GM12878 (cell line): Measurements from ENCODE around the gene LSP1. TPM values are rescaled to one million over a fixed set of nuclear protein-coding genes. Genes with fewer than 3 reads are reported as not detected.

Experiments used
- ATAC-seq: fragments of 200-7000 bp; cut with Tn5 transposase; 3 replicates; pipeline ENCODE4 v1.9.1; 2020; ENCODE audit warnings: mild to moderate bottlenecking, moderate library complexity
- BruUV-seq: library from RNA; stranded (reverse); fragments of 400-500 nt; replicated peaks from 2 replicates; lab custom pipeline; 2021; lab: Mats Ljungman, UMichigan
- CTCF ChIA-PET: fragments of 300-600 bp; sonication (Branson Sonifier 250); formaldehyde crosslinking; extraction: SDS; loops from one replicate; lab custom pipeline; 2021; ENCODE audit warnings: inconsistent platforms; lab: Yijun Ruan, JAX
- POLR2A ChIA-PET: fragments of 350-600 bp; formaldehyde crosslinking; extraction: SDS; loops from one replicate; lab custom pipeline; 2021; ENCODE audit warnings: inconsistent platforms; lab: Charles Lee
- RAD21 ChIA-PET: fragments of 300-600 bp; sonication (Branson Sonifier 250); formaldehyde crosslinking; loops from one replicate; lab custom pipeline; 2023; ENCODE audit warnings: antibody characterized with exemption; ENCODE audit not compliant: unreplicated experiment; lab: Charles Lee
- SMC1A ChIA-PET: fragments of 300-600 bp; sonication (Branson Sonifier 250); formaldehyde crosslinking; loops from one replicate; lab custom pipeline; 2023; ENCODE audit not compliant: unreplicated experiment, uncharacterized antibody; lab: Charles Lee
- DNase-seq: peaks from one replicate; pipeline ENCODE4 v3.0.0-alpha.2; 2011; ENCODE audit warnings: low read depth, low spot score
- FAIRE-seq: peaks from 3 replicates; lab custom pipeline; 2011; peaks lifted over from hg19 to GRCh38; lab: Jason Lieb, UNC
- H2AFZ ChIP-seq: 2 replicates; pipeline ENCODE4 v1.6.0; 2011; ENCODE audit warnings: low read depth, low read length, control low read depth; ENCODE audit not compliant: control insufficient read depth
- H3K27ac ChIP-seq: 2 replicates; pipeline ENCODE4 v1.5.1; 2011; ENCODE audit warnings: control low read depth; ENCODE audit not compliant: control insufficient read depth, insufficient read depth
- H3K27me3 ChIP-seq, 2 experiments: replicated peaks in 1 of 2; 2 replicates each; pipeline versions ENCODE4 v1.6.0 to v1.6.1; 2011; ENCODE audit warnings: low read length in 1 of 2; ENCODE audit not compliant: control insufficient read depth in 2 of 2, insufficient read depth in 2 of 2
- H3K36me3 ChIP-seq, 2 experiments: 2 replicates each; pipeline ENCODE4 v1.5.1; 2011; ENCODE audit warnings: low read length in 1 of 2; ENCODE audit not compliant: control insufficient read depth in 2 of 2, insufficient read depth in 2 of 2
- H3K4me1 ChIP-seq: 2 replicates; pipeline ENCODE4 v1.6.1; 2011; ENCODE audit warnings: mild to moderate bottlenecking, low read length, moderate library complexity, mixed read lengths; ENCODE audit not compliant: control insufficient read depth, insufficient read depth
- H3K4me2 ChIP-seq: 2 replicates; pipeline ENCODE4 v1.6.0; 2011; ENCODE audit warnings: control low read depth; ENCODE audit not compliant: control insufficient read depth, insufficient read depth
- H3K4me3 ChIP-seq: fragments of 200-600 bp; sonication (generic); 2 replicates; pipeline ENCODE4 v1.5.1; 2016
- H3K79me2 ChIP-seq: 2 replicates; pipeline ENCODE4 v1.6.0; 2011; ENCODE audit warnings: low read length; ENCODE audit not compliant: control insufficient read depth, insufficient read depth
- H3K9ac ChIP-seq: 2 replicates; pipeline ENCODE4 v1.8.0; 2011; ENCODE audit warnings: low read length, control low read depth, mixed read lengths; ENCODE audit not compliant: control insufficient read depth, insufficient read depth
- H3K9me3 ChIP-seq: replicated peaks from 3 replicates; pipeline ENCODE4 v1.5.1; 2011; ENCODE audit warnings: mild to moderate bottlenecking, low read length; ENCODE audit not compliant: control insufficient read depth, insufficient read depth
- H4K20me1 ChIP-seq: 2 replicates; pipeline ENCODE4 v1.6.0; 2011; ENCODE audit not compliant: control insufficient read depth, insufficient read depth
- BCL11A ChIP-seq: IDR thresholded peaks from 2 replicates; pipeline ENCODE4 v1.6.1; 2011; ENCODE audit warnings: low read depth, low read length
- E2F4 ChIP-seq: IDR thresholded peaks from 2 replicates; pipeline ENCODE4 v1.6.1; 2012; ENCODE audit warnings: low read depth, low read length, improper control_type of control experiment
- E2F8 ChIP-seq: fragments of 450-650 bp; IDR thresholded peaks from 2 replicates; pipeline ENCODE4 v1.6.1; 2018; ENCODE audit warnings: mild to moderate bottlenecking, low read depth, moderate library complexity; ENCODE audit not compliant: partially characterized antibody
- EZH2 ChIP-seq: IDR thresholded peaks from 2 replicates; pipeline ENCODE4 v1.6.1; 2012; ENCODE audit warnings: low read depth, mild to moderate bottlenecking, control low read depth, inconsistent platforms, low read length, borderline replicate concordance; ENCODE audit not compliant: control insufficient read depth
- GABPA ChIP-seq: IDR thresholded peaks from 2 replicates; pipeline ENCODE4 v1.6.1; 2014; ENCODE audit warnings: antibody characterized with exemption, low read depth, mild to moderate bottlenecking, inconsistent platforms
- HCFC1 ChIP-seq: fragments of 150-350 bp; IDR thresholded peaks from 2 replicates; pipeline ENCODE4 v1.6.1; 2014; ENCODE audit warnings: low read length
- IKZF1 ChIP-seq: fragments of 450-650 bp; conservative IDR thresholded peaks from 2 replicates; pipeline ENCODE4 v1.6.1; 2017; ENCODE audit warnings: antibody characterized with exemption, mild to moderate bottlenecking
- MEF2B ChIP-seq: fragments of 450-650 bp; IDR thresholded peaks from 2 replicates; pipeline ENCODE4 v1.6.1; 2018; ENCODE audit warnings: mild to moderate bottlenecking, moderate library complexity; ENCODE audit not compliant: partially characterized antibody, poor library complexity, severe bottlenecking
- MTA3 ChIP-seq: IDR thresholded peaks from 2 replicates; pipeline ENCODE4 v1.6.1; 2012; ENCODE audit warnings: low read length, inconsistent platforms, borderline replicate concordance
- NFXL1 ChIP-seq: fragments of 450-650 bp; IDR thresholded peaks from 2 replicates; pipeline ENCODE4 v1.6.1; 2017; ENCODE audit warnings: antibody characterized with exemption, mild to moderate bottlenecking, borderline replicate concordance
- RAD21 ChIP-seq: IDR thresholded peaks from 2 replicates; pipeline ENCODE4 v1.6.1; 2011; ENCODE audit warnings: mild to moderate bottlenecking, low read depth, low read length, moderate library complexity; ENCODE audit not compliant: insufficient read depth
- SREBF2 ChIP-seq: IDR thresholded peaks from 2 replicates; pipeline ENCODE4 v1.6.1; 2012; ENCODE audit warnings: mild to moderate bottlenecking, low read length
- SUZ12 ChIP-seq: fragments of 200-600 bp; sonication (generic); IDR thresholded peaks from one replicate; pipeline ENCODE4 v1.6.1; 2018; ENCODE audit warnings: antibody characterized with exemption, mild to moderate bottlenecking; ENCODE audit not compliant: unreplicated experiment
- TBL1XR1 ChIP-seq: IDR thresholded peaks from 2 replicates; pipeline ENCODE4 v1.6.1; 2012; ENCODE audit warnings: low read depth, low read length, improper control_type of control experiment
- YBX1 ChIP-seq: fragments of 450-650 bp; IDR thresholded peaks from 2 replicates; pipeline ENCODE4 v1.6.1; 2016; ENCODE audit warnings: antibody characterized with exemption
- WGBS: methylation state at CpG from one replicate; pipeline ENCODE4 v1.1.6; 2016; ENCODE audit warnings: low lambda C conversion rate; ENCODE audit not compliant: insufficient replicate concordance, insufficient coverage; ENCODE audit errors: missing lambda C conversion rate; 5-methylcytosine and 5-hydroxymethylcytosine counted together
- in situ Hi-C: fragments of 300-500 bp; cut with MboI; formaldehyde crosslinking; loops from 9 replicates; pipeline ENCODE4 v1.14.3; 2018; ENCODE audit warnings: mixed read lengths
- intact Hi-C: fragments of 100-400 bp; cut with micrococcal nuclease; formaldehyde crosslinking; loops from one replicate; pipeline ENCODE4 v1.14.2; 2022; ENCODE audit not compliant: unreplicated experiment
- polyA plus RNA-seq, 11 experiments: library from polyadenylated mRNA; depleted of rRNA in 4 of 11; unstranded in 6 of 11; stranded (reverse) in 5 of 11; fragments of >200 nt; fragmentation: Nextera tagmentation in 4 of 11; fragmentation: Illumina TruSeq in 1 of 11; extraction: Ambion mirVana in 4 of 11; extraction: Trizol in 1 of 11; gene quantifications; 1 replicate in 1 of 11; 2 replicates in 10 of 11; pipeline versions ENCODE4 v1.2.1 to v1.2.3, GENCODE V29; 2011 to 2016; ENCODE audit warnings: inconsistent platforms in 2 of 11, missing spikeins in 2 of 11, low read depth in 1 of 11
- total RNA-seq, 4 experiments: library from RNA; depleted of rRNA in 3 of 4; stranded (reverse); fragments of >200 nt in 3 of 4; fragmentation: Illumina TruSeq in 1 of 4; extraction: Trizol in 1 of 4; gene quantifications; 2 replicates each; pipeline versions ENCODE4 v1.2.1 to v1.2.3, GENCODE V29; 2013 to 2021
- TF ChIP-seq, protein P1 (sequence below): IDR thresholded peaks from 2 replicates; pipeline ENCODE4 v1.6.1; 2012; ENCODE audit warnings: improper control_type of control experiment, low read depth, low read length; ENCODE audit not compliant: insufficient replicate concordance

LSP1 gene
- total and polyA plus RNA-seq, 10 of the 15 experiments (the other 5 are each of a cell fraction or from before 2014, with no cell fraction given), result 19.2 to 488 (median 369) TPM

GRCh38 chr11:1819074-1819473, 33.8 kb upstream of the LSP1 start:
- 0% methylated on average over 3 of the region's 3 CpGs for WGBS
- no peak for DNase-seq
- BruUV-seq, result no TSS peak
- RAD21 ChIA-PET, result no interaction called here
- intact Hi-C loops (no loop called here), in situ Hi-C loops (no loop called here)
- Histone ChIP-seq H3K4me3 (no peak overlapping the region), H2AFZ (no peak overlapping the region), H3K4me1 (no peaks in the 10 kb centered on the region), H3K79me2 (no peaks in the 10 kb centered on the region), H3K36me3 (no peaks in the 10 kb centered on the region), H3K4me2 (no peak overlapping the region), H4K20me1 (no peaks in the 10 kb centered on the region), H3K27me3 (peaks cover 0 to under 1% of the 10 kb centered on the region in 2 experiments; a peak in 2 of 4 replicates), H3K9ac (no peak overlapping the region), H3K27ac (no peak overlapping the region)
- no peak for FAIRE-seq
- SMC1A ChIA-PET, result no interaction called here
- CTCF ChIA-PET, result interaction anchor here (1.0 kb wide), 1 partner anchor 14 kb away, joined by 5 read pairs; no protein-coding TSS in a partner anchor
- POLR2A ChIA-PET, result no interaction called here
- ATAC-seq, result no peak
- TF ChIP-seq TBL1XR1 (no peak), SUZ12 (no peak), RAD21 (no peak), E2F4 (no peak), NFXL1 (no peak), MTA3 (no peak), GABPA (no peak), IKZF1 (no peak), YBX1 (no peak), SREBF2 (no peak), MEF2B (no peak), HCFC1 (no peak), E2F8 (no peak), BCL11A (no peak), EZH2 (no peak)
- TF ChIP-seq, protein P1, sequence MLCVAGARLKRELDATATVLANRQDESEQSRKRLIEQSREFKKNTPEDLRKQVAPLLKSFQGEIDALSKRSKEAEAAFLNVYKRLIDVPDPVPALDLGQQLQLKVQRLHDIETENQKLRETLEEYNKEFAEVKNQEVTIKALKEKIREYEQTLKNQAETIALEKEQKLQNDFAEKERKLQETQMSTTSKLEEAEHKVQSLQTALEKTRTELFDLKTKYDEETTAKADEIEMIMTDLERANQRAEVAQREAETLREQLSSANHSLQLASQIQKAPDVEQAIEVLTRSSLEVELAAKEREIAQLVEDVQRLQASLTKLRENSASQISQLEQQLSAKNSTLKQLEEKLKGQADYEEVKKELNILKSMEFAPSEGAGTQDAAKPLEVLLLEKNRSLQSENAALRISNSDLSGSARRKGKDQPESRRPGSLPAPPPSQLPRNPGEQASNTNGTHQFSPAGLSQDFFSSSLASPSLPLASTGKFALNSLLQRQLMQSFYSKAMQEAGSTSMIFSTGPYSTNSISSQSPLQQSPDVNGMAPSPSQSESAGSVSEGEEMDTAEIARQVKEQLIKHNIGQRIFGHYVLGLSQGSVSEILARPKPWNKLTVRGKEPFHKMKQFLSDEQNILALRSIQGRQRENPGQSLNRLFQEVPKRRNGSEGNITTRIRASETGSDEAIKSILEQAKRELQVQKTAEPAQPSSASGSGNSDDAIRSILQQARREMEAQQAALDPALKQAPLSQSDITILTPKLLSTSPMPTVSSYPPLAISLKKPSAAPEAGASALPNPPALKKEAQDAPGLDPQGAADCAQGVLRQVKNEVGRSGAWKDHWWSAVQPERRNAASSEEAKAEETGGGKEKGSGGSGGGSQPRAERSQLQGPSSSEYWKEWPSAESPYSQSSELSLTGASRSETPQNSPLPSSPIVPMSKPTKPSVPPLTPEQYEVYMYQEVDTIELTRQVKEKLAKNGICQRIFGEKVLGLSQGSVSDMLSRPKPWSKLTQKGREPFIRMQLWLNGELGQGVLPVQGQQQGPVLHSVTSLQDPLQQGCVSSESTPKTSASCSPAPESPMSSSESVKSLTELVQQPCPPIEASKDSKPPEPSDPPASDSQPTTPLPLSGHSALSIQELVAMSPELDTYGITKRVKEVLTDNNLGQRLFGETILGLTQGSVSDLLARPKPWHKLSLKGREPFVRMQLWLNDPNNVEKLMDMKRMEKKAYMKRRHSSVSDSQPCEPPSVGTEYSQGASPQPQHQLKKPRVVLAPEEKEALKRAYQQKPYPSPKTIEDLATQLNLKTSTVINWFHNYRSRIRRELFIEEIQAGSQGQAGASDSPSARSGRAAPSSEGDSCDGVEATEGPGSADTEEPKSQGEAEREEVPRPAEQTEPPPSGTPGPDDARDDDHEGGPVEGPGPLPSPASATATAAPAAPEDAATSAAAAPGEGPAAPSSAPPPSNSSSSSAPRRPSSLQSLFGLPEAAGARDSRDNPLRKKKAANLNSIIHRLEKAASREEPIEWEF, result no peak
- TF ChIP-seq, all 136 proteins: peak for 0
- no peaks in the 10 kb centered on the region; the same call in 2 of the 3 replicates for H3K9me3 ChIP-seq
